Body of pancreas (tissue), 4 donors: Measurements from ENCODE around the gene RFESD. TPM values are rescaled to one million over a fixed set of nuclear protein-coding genes. Genes with fewer than 3 reads are reported as not detected.

Experiments used
- ATAC-seq: fragments of 150-250 bp; one replicate; pipeline ENCODE4 v1.9.1; 2016
- DNase-seq, 4 donors: peaks; one replicate each; pipeline ENCODE4 v3.0.0-alpha.2; 2019
- H3K27ac ChIP-seq, 4 donors: fragments of 200-600 bp; sonication (generic); 1 replicate in 3 of 4; 2 replicates in 1 of 4; pipeline versions ENCODE4 v1.5.1 to v1.6.1; 2016 to 2019; ENCODE audit warnings: mild to moderate bottlenecking in 1 of 4, mixed read lengths in 1 of 4, moderate library complexity in 1 of 4
- H3K27me3 ChIP-seq, 2 donors: fragments of 200-600 bp; sonication (generic); one replicate each; pipeline ENCODE4 v1.6.0; 2016; ENCODE audit warnings: mild to moderate bottlenecking in 1 of 2
- H3K36me3 ChIP-seq, 2 donors: fragments of 200-600 bp; sonication (generic); replicated peaks in 1 of 2; 2 replicates each; pipeline ENCODE4 v1.5.1; 2016; ENCODE audit warnings: low read depth in 2 of 2; ENCODE audit not compliant: insufficient read depth in 1 of 2
- H3K4me1 ChIP-seq: fragments of 200-600 bp; sonication (generic); one replicate; pipeline ENCODE4 v1.6.0; 2016
- H3K4me3 ChIP-seq, 2 donors: fragments of 200-600 bp; sonication (generic); 1 replicate in 1 of 2; 2 replicates in 1 of 2; pipeline ENCODE4 v1.5.1; 2016 to 2019
- H3K9me3 ChIP-seq, 3 donors: fragments of 200-600 bp; sonication (generic); 1 replicate in 2 of 3; 2 replicates in 1 of 3; pipeline ENCODE4 v1.5.1; 2016
- CTCF ChIP-seq, 7 experiments: fragments of 450-650 bp in 4 of 7; fragments of 200-600 bp in 3 of 7; sonication (generic) in 3 of 7; IDR thresholded peaks; one replicate each; pipeline ENCODE4 v1.5.1; 2016 to 2019; ENCODE audit warnings: antibody characterized with exemption in 7 of 7
- POLR2A ChIP-seq, 3 donors: fragments of 450-650 bp; IDR thresholded peaks; one replicate each; pipeline ENCODE4 v1.6.1; 2016; ENCODE audit warnings: antibody characterized with exemption in 3 of 3, mild to moderate bottlenecking in 2 of 3
- WGBS, 2 donors: methylation state at CpG; one replicate each; pipeline ENCODE4 v1.1.5; 2017; 5-methylcytosine and 5-hydroxymethylcytosine counted together
- intact Hi-C: fragments of 100-400 bp; cut with DNase I; formaldehyde crosslinking; loops from one replicate; pipeline ENCODE4 v1.15.1; 2023
- total RNA-seq, 2 donors: library from RNA; depleted of rRNA; stranded (reverse); fragments of >200 nt; gene quantifications; one replicate each; pipeline ENCODE4 v1.1.0, GENCODE V29; 2016

Gene RFESD
- total RNA-seq, 2 donors from 2014 or later: 9.3 TPM; not detected in 1

GRCh38 chr5:95620030-95620869 lies 26.3 kb upstream of the RFESD start, which contains the start of gene GPR150:
TSS of gene GPR150 (plus strand) at chr5:95620087. CDS start at chr5:95620276, 189 bp downstream.
- peaks cover 65% of the 10 kb centered on the region for H3K4me1 ChIP-seq
- no peaks in the 10 kb centered on the region for H3K36me3 ChIP-seq
- DNase-seq: peak; percentile 74 to 82 (median 80)
- intact Hi-C loops: no loop called here
- H3K27ac ChIP-seq: peak within 1 kb of the TSS; percentile 92 to 99 (median 97)
- 0 to 1% methylated on average over 31 to 83 of the region's 85 CpGs for WGBS, 2 donors
- peak within 1 kb of the TSS; percentile 35 to 61 for H3K4me3 ChIP-seq
- peak; percentile 63 for ATAC-seq
- H3K9me3 ChIP-seq: no peaks in the 10 kb centered on the region
- no peaks in the 10 kb centered on the region for H3K27me3 ChIP-seq
- TF ChIP-seq CTCF (IDR thresholded peaks at IDR 0.05): peak in 4 of 7 experiments; percentile 12 to 30 (median 20)
- TF ChIP-seq POLR2A (IDR thresholded peaks at IDR 0.05): peak; percentile 61 to 64 (median 62)

GRCh38 chr5:95620870-95621838 lies 25.4 kb upstream of the RFESD start:
- WGBS, 2 donors: 1 to 22% methylated on average over 6 to 74 of the region's 92 CpGs
- Histone ChIP-seq H3K9me3 (no peaks in the 10 kb centered on the region), H3K36me3 (no peaks in the 10 kb centered on the region), H3K27ac (peak overlapping the region; percentile 92 to 99 (median 97)), H3K4me1 (peaks cover 65% of the 10 kb centered on the region), H3K4me3 (peak overlapping the region; percentile 35 to 58), H3K27me3 (no peaks in the 10 kb centered on the region)
- intact Hi-C loops: no loop called here
- peak; percentile 72 for ATAC-seq
- TF ChIP-seq CTCF (IDR thresholded peaks at IDR 0.05) (peak in 1 of 7 experiments; percentile 10), POLR2A (IDR thresholded peaks at IDR 0.05) (peak; percentile 75 to 80 (median 78))
- peak; percentile 60 to 68 (median 66) for DNase-seq

- Histone ChIP-seq H3K36me3 (no peaks in the 10 kb centered on the region), H3K4me3 (no peak overlapping the region), H3K27ac (peak overlapping the region; percentile 92 to 99 (median 97)), H3K9me3 (no peaks in the 10 kb centered on the region), H3K4me1 (peaks cover 60% of the 10 kb centered on the region), H3K27me3 (no peaks in the 10 kb centered on the region)
- ATAC-seq (peak; percentile 53), DNase-seq (peak; percentile 44 to 72 (median 57))
- intact Hi-C loops: no loop called here
- 27% methylated on average over 8 of the region's 8 CpGs for WGBS, 2 donors
- TF ChIP-seq POLR2A (IDR thresholded peaks at IDR 0.05) (no peak), CTCF (IDR thresholded peaks at IDR 0.05) (no peak)
Observed at GRCh38 chr5:95621839-95622629, 24.5 kb upstream of the RFESD start.

DNA sequence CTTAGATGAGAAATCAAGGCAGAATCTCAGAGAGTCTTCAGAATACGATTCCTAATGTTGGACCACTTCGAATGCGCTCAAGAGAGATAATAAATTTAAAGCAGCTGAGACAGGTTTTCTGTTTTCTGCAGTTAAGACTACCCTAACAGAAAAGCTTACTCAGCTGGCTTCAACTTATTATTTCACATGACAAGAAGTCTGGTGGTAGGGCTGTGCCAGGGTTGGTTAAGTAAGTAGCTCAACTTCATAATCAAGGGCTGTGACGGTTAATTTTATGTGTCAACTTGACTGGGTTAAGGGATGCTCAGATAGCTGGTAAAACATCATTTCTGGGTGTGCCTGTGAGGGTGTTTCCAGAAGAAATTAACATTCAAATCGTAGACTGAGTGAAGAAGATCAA lies 22.9 kb upstream of the RFESD start:
- no peaks in the 10 kb centered on the region for H3K27me3 ChIP-seq
- H3K27ac ChIP-seq: peak overlapping the region; percentile 2 to 97 (median 78)
- WGBS, 2 donors: 52 to 57% methylated on average over 5 of the region's 5 CpGs
- H3K36me3 ChIP-seq: no peaks in the 10 kb centered on the region
- TF ChIP-seq CTCF (IDR thresholded peaks at IDR 0.05): no peak
- no peak for TF ChIP-seq POLR2A (IDR thresholded peaks at IDR 0.05)
- intact Hi-C loops: no loop called here
- H3K9me3 ChIP-seq: no peaks in the 10 kb centered on the region
- H3K4me1 ChIP-seq: peaks cover 49% of the 10 kb centered on the region
- DNase-seq (peak in 3 of 4 donors; percentile 46 to 53 (median 51)), ATAC-seq (no peak)
- H3K4me3 ChIP-seq: no peak overlapping the region
